AG08396 (cell line): ENCODE measurements around the gene KRTAP22-2.

Experiments
- DNase-seq: peaks from one replicate; pipeline ENCODE4 v3.0.0; 2012; ENCODE audit warnings: low spot score, mixed read lengths

KRTAP22-2 gene

DNA sequence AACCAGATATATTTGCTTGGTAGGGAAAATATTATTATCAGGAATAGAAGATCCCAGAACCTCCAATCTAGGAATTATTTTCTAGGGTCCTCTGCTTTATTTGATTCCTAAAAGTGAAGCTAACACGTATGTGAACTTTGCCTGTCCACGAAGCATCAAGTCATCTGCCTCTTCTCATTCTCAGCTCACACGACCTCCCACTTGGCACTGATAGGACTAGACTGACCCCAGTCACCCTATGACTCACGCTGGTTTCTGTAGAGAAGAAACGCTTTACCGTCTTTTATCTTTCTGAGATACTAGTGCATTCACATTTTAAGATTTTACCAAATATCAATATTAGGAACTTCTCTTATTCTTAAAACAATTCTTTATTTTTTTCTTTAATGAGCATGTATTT, 27.1 kb downstream of the KRTAP22-2 start:
- DNase-seq: no peak

DNA sequence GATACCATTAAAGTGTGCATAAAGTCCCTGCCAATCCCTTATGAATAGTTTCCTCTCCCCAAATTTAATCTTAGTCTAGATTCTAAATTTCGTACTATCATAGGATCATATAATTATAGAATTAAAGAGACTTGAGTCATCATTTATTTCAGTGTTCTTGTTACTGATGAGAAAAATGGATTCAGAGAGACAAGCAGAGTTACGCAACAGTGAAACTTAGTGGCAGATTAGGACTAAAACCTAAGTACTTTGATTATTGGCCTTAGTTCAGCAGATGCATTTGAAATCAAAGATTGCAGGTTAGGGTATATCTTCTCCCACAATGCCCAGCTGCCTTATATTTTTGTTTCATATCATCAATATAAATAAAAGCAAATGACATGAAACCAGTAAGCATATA, 28.2 kb downstream of the KRTAP22-2 start:
- no peak for DNase-seq

- DNase-seq: no peak
Measured at GRCh38 chr21:30561264-30561895, 28.8 kb downstream of the KRTAP22-2 start, which contains the start of gene KRTAP19-7. Gene KRTAP19-7 (minus strand): TSS chr21:30561314. CDS start chr21:30561289, 25 bp downstream.

DNA sequence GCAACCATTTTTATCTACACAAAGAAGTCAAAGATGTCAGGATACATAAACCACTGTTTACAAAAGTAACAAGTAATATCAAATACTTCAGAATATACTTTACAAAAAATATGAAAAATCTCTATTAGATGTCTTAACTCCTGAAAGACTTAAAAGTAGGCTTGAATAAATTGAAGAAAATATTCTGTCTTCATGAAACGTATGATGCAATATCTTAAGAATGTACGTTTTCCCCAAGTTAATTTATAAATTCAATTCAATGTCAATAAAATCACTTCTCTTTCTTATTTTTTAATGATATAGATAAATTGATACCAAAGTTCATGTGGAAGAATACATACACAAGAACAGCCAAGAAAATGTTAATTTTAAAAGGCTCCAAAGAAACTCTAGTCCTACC, 35.1 kb downstream of the KRTAP22-2 start:
- DNase-seq: no peak

DNA sequence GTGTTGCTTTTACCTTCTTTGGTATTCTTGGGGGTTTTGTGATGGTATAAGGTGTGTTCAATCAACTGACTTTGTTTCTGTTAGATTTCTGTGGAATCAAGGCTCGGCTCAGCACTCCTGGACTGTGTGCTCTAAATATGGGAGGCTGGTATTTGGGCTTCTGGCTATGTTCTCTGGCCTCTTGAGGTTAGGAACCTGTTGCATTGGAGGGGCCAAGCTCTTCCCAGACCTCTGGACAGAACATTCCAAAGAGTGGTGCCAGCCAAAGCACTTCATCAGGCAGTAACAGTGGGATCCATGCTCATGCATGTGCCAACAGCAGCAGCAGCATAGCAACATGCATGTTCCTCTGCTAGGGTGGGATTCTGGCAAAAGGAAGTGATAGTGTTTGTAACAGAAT, 37.4 kb downstream of the KRTAP22-2 start:
- DNase-seq: no peak

DNA sequence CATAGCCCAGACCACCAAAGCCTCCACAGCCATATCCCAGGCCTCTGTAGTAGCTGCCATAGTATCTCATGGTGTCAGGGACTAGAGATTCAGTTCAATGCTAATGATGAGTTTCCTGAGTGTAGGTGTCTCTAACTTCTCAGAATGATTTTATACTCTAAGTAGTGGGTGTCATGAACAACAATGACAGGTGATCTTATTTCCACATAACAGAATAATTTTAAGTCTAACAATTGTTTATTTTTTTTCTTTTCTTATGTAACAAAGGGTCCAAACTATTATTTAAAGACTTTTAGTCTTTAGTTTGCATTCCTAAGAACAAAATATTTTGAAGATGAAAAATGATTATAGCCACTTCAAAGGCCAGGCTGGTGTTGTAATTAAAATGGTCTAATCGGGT, 48.4 kb downstream of the KRTAP22-2 start, which contains the start of gene KRTAP19-6:
Gene KRTAP19-6, minus strand, starts transcription at position 101 of the 400 bp plus-strand sequence. Its CDS starts 31 bp downstream, at position 70.
- no peak for DNase-seq
